ENCODE measurements around the gene GCNT4. TPM values are rescaled to one million over a fixed set of nuclear protein-coding genes. Genes with fewer than 3 reads are reported as not detected.

The GCNT4 gene
- total and polyA plus RNA-seq, 2 donors (not counting 3 experiments of a cell fraction or from before 2014, with no cell fraction given), result not detected

GRCh38 chr5:75043633-75044264, 8.6 kb downstream of the GCNT4 start:
- POLR2A ChIA-PET, result no interaction called here
- dilution Hi-C loops (cut with MboI; ENCODE audit: extremely low pct_ligation_motif_present, low sequenced_read_pairs) (no loop called here), intact Hi-C loops (cut with micrococcal nuclease) (no loop called here)
- H3K36me3 ChIP-seq (ENCODE audit: control insufficient read depth in 2 of 2, extremely low read depth in 1 of 2, insufficient read depth in 2 of 2, low read length in 2 of 2), result no peaks in the 10 kb centered on the region
- no peak for FAIRE-seq
- no peak overlapping the region for H3K27ac ChIP-seq (ENCODE audit: insufficient read depth, low read depth, low read length)
- H3K4me3 ChIP-seq (replicated peaks in 1 of 3; ENCODE audit: insufficient read depth in 1 of 3, low read depth in 1 of 3, low read length in 3 of 3), result no peak overlapping the region
- TF ChIP-seq CTCF (IDR thresholded peaks at IDR 0.05; ENCODE audit: extremely low read depth in 1 of 2, insufficient read depth in 1 of 2, low read depth in 1 of 2, low read length in 2 of 2) (no peak), MAX (IDR thresholded peaks at IDR 0.05; ENCODE audit: insufficient read depth, insufficient read length) (no peak), POLR2AphosphoS5 (IDR thresholded peaks at IDR 0.05; ENCODE audit: insufficient read depth, low read depth, low read length) (no peak), JUN (IDR thresholded peaks at IDR 0.05; ENCODE audit: borderline replicate concordance, insufficient read depth, insufficient read length, low read depth) (no peak), FOS (IDR thresholded peaks at IDR 0.05; ENCODE audit: borderline replicate concordance, insufficient read depth, low read length) (no peak), EZH2 (IDR thresholded peaks at IDR 0.05; ENCODE audit: borderline replicate concordance, low read depth, low read length, severe bottlenecking) (no peak), POLR2A (IDR thresholded peaks at IDR 0.05; ENCODE audit: low read depth, low read length) (no peak), MYC (IDR thresholded peaks at IDR 0.05; ENCODE audit: low read depth, low read length) (no peak)
- no peak overlapping the region for H3K9ac ChIP-seq (replicated peaks; ENCODE audit: extremely low read depth, insufficient read depth, low read length)
- H3K4me2 ChIP-seq (ENCODE audit: insufficient read depth, low read length), result no peak overlapping the region
- H3K9me1 ChIP-seq (replicated peaks; ENCODE audit: control insufficient read depth, extremely low read depth, insufficient read depth, low read length), result no peaks in the 10 kb centered on the region
- no peaks in the 10 kb centered on the region for H4K20me1 ChIP-seq (replicated peaks; ENCODE audit: control insufficient read depth, extremely low read depth, insufficient read depth, low read length)
- BruUV-seq (replicated peaks), result no TSS peak
- no peak overlapping the region for H2AFZ ChIP-seq (ENCODE audit: low read depth, low read length)
- H3K79me2 ChIP-seq (ENCODE audit: control insufficient read depth, insufficient read depth, low read length), result no peaks in the 10 kb centered on the region
- CTCF ChIA-PET, result no interaction called here
- H3K9me3 ChIP-seq (replicated peaks; ENCODE audit: control insufficient read depth, insufficient read depth, low read length), result no peaks in the 10 kb centered on the region
- DNase-seq (ENCODE audit: low read depth, low spot score), result no peak
- H3K4me1 ChIP-seq (ENCODE audit: control insufficient read depth, extremely low read depth, insufficient read depth, low read length), result no peaks in the 10 kb centered on the region
- peaks cover 0 to 2% of the 10 kb centered on the region in 2 experiments for H3K27me3 ChIP-seq (ENCODE audit: control insufficient read depth in 2 of 2, insufficient read depth in 2 of 2, low read length in 2 of 2)
